PFSK-1 (cell line): Measurements from ENCODE around the gene PEX12.

Source experiments
- FOXP2 ChIP-seq: optimal IDR thresholded peaks from 2 replicates; pipeline ENCODE3; 2011; ENCODE audit warnings: borderline replicate concordance, control low read depth, inconsistent platforms; ENCODE audit not compliant: insufficient read depth; ENCODE audit errors: extremely low read length, extremely low read depth
- POLR2AphosphoS5 ChIP-seq: IDR thresholded peaks from 2 replicates; pipeline ENCODE4 v1.6.1; 2012; ENCODE audit warnings: low read depth, mild to moderate bottlenecking, control low read depth, low read length, moderate library complexity
- SIN3A ChIP-seq: IDR thresholded peaks from 2 replicates; pipeline ENCODE4 v1.6.1; 2012; ENCODE audit warnings: mild to moderate bottlenecking, low read length, moderate library complexity, borderline replicate concordance; ENCODE audit not compliant: insufficient read depth
- TAF1 ChIP-seq: IDR thresholded peaks from 2 replicates; pipeline ENCODE4 v1.6.1; 2012; ENCODE audit warnings: low read length, control low read depth, borderline replicate concordance; ENCODE audit not compliant: insufficient read depth
- TF ChIP-seq, protein P1 (sequence below), 2 experiments: IDR thresholded peaks; 2 replicates each; pipeline versions ENCODE4 v1.6.1 to v1.8.0; 2011 to 2012; ENCODE audit warnings: low read depth in 2 of 2, low read length in 2 of 2, control low read depth in 1 of 2, inconsistent platforms in 1 of 2, mild to moderate bottlenecking in 1 of 2, moderate library complexity in 1 of 2; ENCODE audit not compliant: insufficient read depth in 1 of 2

Gene PEX12

DNA sequence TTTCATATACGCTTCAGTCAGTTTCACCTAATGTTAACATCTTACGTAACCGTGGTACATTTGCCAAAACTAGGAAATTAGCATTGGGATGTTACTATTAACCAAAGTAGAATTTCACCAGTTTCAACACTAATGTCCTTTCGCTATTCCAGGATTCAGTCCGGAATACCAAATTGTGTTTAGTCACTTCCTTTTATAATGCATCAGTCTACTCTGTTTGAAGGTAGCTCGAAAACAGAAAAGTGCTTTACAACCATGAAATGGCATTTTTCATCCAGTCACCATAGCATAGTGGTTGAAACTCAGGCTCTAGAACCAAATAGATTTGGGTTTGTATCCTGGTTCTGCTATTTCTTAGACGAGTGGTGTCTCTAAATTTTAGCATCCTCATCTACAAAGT is 38.2 kb upstream of the PEX12 start:
- TF ChIP-seq POLR2AphosphoS5 (no peak), SIN3A (no peak), TAF1 (no peak), FOXP2 (no peak)
- TF ChIP-seq, protein P1, sequence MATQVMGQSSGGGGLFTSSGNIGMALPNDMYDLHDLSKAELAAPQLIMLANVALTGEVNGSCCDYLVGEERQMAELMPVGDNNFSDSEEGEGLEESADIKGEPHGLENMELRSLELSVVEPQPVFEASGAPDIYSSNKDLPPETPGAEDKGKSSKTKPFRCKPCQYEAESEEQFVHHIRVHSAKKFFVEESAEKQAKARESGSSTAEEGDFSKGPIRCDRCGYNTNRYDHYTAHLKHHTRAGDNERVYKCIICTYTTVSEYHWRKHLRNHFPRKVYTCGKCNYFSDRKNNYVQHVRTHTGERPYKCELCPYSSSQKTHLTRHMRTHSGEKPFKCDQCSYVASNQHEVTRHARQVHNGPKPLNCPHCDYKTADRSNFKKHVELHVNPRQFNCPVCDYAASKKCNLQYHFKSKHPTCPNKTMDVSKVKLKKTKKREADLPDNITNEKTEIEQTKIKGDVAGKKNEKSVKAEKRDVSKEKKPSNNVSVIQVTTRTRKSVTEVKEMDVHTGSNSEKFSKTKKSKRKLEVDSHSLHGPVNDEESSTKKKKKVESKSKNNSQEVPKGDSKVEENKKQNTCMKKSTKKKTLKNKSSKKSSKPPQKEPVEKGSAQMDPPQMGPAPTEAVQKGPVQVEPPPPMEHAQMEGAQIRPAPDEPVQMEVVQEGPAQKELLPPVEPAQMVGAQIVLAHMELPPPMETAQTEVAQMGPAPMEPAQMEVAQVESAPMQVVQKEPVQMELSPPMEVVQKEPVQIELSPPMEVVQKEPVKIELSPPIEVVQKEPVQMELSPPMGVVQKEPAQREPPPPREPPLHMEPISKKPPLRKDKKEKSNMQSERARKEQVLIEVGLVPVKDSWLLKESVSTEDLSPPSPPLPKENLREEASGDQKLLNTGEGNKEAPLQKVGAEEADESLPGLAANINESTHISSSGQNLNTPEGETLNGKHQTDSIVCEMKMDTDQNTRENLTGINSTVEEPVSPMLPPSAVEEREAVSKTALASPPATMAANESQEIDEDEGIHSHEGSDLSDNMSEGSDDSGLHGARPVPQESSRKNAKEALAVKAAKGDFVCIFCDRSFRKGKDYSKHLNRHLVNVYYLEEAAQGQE (IDR thresholded peaks at IDR 0.05; ENCODE audit: insufficient read depth in 1 of 2, low read depth in 2 of 2, low read length in 2 of 2): no peak

DNA sequence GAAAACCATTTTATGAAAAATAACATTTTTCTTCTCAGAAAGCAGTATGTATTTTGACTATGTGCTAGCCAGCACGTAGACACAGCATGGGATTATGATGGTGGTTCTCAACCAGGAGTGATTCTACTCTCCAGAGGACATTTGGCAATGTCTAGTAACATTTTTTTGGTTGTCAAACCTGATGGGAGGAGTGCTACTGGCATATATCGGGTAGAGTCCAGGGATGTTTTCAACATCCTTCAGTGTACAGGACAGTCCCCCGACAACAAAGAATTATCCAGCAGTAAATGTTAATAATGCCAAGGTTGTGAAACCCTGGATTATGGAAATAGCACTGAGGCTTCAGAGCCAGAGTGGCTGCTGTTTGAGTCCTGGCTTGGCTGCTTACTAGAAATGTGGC is 36.4 kb upstream of the PEX12 start:
- TF ChIP-seq FOXP2 (no peak), SIN3A (no peak), POLR2AphosphoS5 (no peak), TAF1 (no peak)
- TF ChIP-seq, protein P1 (IDR thresholded peaks at IDR 0.05; ENCODE audit: insufficient read depth in 1 of 2, low read depth in 2 of 2, low read length in 2 of 2): no peak

DNA sequence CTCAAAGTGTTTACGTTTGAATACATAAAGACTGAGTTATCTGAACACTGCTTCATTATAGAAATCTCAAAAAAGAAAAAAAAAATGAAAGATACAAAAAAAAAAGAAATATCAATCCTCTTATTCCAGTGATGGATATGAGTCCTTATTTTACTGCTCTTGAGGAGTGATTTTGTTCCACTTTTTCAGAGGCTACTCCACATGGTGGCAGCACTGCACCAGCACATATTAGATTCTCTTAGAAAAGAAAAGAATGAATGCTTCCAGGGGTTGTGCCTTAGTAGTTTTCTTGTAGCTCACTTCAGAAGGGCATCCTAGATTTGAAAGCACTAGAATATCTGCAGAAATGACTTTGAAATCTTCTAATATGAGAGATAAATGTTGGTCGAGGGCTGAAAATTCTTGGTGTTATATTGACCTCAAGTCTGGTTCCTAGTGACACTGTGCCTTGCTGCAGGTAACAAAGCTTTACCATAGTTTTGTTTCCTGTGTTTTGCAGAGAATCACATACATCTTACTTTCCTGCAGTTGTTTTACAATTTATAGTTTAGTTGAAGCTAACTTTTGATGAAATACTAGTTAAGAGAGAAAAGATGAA is 34.7 kb upstream of the PEX12 start:
- no peak for TF ChIP-seq POLR2AphosphoS5

DNA sequence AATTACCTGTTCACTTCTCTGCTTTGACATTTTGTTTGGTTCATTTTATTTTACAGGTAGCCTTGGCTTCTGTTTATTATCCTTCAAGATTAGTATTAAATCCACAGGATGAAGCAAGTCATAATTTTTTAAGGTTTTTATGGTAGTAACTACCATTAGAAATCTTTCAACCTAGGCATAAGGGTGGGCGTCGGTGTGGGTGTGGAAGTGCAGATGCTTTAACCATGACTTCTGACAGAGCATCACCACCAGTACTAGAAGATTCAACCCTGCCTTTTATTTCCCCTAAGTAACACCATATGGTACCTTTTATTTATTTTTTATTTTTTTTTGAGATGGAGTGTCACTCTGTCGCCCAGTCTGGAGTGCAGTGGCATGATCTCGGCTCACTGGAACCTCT is 31.5 kb upstream of the PEX12 start:
- TF ChIP-seq POLR2AphosphoS5 (no peak), SIN3A (no peak), TAF1 (no peak), FOXP2 (no peak)
- TF ChIP-seq, protein P1 (IDR thresholded peaks at IDR 0.05; ENCODE audit: insufficient read depth in 1 of 2, low read depth in 2 of 2, low read length in 2 of 2): no peak

DNA sequence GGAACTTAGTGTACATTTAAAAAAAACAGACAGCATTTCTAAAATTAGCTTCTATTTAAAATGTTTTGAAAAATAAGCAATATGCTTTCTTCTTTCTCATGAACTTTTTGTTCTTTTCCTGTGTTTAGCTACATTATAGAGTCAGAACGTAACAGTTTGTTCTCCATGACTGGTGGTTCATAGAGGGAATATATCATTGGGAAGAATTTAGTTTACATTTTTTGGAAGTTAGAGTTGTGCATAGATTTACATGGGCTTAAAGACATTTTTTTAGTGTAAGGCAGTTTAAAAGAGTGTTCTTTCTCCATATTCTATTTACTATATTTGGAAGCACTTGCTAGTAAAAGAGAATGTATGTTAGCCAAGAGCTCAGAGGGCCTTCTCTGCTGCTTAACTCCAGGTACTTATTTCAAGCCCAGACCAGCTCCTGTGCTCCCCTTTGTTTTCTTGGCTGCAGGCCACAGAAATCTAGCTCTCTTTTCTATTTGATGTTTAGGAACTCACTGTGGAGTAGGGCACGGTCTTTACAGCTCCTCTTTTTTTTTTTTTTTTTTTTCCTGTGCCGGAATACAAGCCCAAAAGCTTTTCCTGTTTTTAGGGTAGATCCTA is 29.0 kb upstream of the PEX12 start:
- no peak for TF ChIP-seq FOXP2
- TF ChIP-seq, protein P1 (IDR thresholded peaks at IDR 0.05; ENCODE audit: insufficient read depth in 1 of 2, low read depth in 2 of 2, low read length in 2 of 2): no peak
- no peak for TF ChIP-seq SIN3A
- TF ChIP-seq POLR2AphosphoS5: no peak
- no peak for TF ChIP-seq TAF1
